Osteocyte (in vitro differentiated cells): ENCODE results near the gene MTCL1. TPM values are rescaled to one million over a fixed set of nuclear protein-coding genes. Genes with fewer than 3 reads are reported as not detected.

ENCODE experiments used
- DNase-seq: peaks from one replicate; pipeline ENCODE4 v3.0.0; 2021; ENCODE audit warnings: mixed read lengths; ENCODE audit not compliant: unreplicated experiment; ENCODE audit errors: extremely low spot score
- H3K27ac Mint-ChIP-seq: one replicate; pipeline ENCODE4 v1.8.0; 2021; ENCODE audit warnings: mild to moderate bottlenecking, mixed read lengths; ENCODE audit not compliant: unreplicated experiment
- H3K27me3 Mint-ChIP-seq: one replicate; pipeline ENCODE4 v1.8.0; 2021; ENCODE audit warnings: mixed read lengths; ENCODE audit not compliant: unreplicated experiment
- H3K36me3 Mint-ChIP-seq: one replicate; pipeline ENCODE4 v1.8.0; 2021; ENCODE audit warnings: mixed read lengths; ENCODE audit not compliant: unreplicated experiment
- H3K4me1 Mint-ChIP-seq: one replicate; pipeline ENCODE4 v1.8.0; 2021; ENCODE audit warnings: mixed read lengths; ENCODE audit not compliant: unreplicated experiment
- H3K4me3 Mint-ChIP-seq: one replicate; pipeline ENCODE4 v1.8.0; 2021; ENCODE audit warnings: mild to moderate bottlenecking, moderate library complexity, mixed read lengths; ENCODE audit not compliant: unreplicated experiment
- H3K9me3 Mint-ChIP-seq: one replicate; pipeline ENCODE4 v1.8.0; 2021; ENCODE audit warnings: mixed read lengths; ENCODE audit not compliant: unreplicated experiment
- total RNA-seq: library from RNA; stranded (reverse); gene quantifications from 2 replicates; pipeline ENCODE4 v1.2.1, GENCODE V29; 2021
- TF ChIP-seq, protein P1 (sequence below): fragments of 200-600 bp; sonication (generic); IDR thresholded peaks from 2 replicates; pipeline ENCODE4 v1.5.0; 2021; ENCODE audit warnings: antibody characterized with exemption, mild to moderate bottlenecking, moderate library complexity

The MTCL1 gene
- total RNA-seq, 1 donor from 2014 or later = 56.9 TPM

DNA sequence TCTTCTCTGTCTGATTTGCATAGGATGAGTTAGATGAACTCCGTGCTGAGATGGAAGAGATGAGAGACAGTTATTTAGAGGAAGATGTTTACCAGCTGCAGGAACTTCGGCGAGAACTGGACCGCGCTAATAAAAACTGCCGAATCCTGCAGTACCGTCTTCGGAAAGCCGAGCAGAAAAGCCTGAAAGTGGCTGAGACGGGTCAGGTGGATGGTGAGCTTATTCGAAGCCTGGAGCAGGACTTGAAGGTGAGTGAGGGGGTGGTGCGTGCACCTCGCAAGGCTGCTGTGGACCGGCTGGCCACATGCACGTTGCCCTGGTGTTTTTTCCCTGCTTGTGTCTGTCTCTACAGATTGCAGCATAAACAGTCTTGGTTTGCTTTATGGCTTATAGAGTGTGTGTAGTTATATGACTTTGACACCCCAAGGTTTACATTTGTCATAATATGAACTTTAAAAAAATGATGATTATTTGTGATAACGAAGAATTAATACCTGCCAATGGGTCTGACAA is 13.1 kb downstream of the MTCL1 start:
- Mint-ChIP-seq H3K4me3 (no peak overlapping the region), H3K27me3 (no peaks in the 10 kb centered on the region), H3K9me3 (no peaks in the 10 kb centered on the region), H3K27ac (no peak overlapping the region), H3K4me1 (peaks cover 38% of the 10 kb centered on the region), H3K36me3 (peaks cover 41% of the 10 kb centered on the region)
- DNase-seq = no peak
- TF ChIP-seq, protein P1, sequence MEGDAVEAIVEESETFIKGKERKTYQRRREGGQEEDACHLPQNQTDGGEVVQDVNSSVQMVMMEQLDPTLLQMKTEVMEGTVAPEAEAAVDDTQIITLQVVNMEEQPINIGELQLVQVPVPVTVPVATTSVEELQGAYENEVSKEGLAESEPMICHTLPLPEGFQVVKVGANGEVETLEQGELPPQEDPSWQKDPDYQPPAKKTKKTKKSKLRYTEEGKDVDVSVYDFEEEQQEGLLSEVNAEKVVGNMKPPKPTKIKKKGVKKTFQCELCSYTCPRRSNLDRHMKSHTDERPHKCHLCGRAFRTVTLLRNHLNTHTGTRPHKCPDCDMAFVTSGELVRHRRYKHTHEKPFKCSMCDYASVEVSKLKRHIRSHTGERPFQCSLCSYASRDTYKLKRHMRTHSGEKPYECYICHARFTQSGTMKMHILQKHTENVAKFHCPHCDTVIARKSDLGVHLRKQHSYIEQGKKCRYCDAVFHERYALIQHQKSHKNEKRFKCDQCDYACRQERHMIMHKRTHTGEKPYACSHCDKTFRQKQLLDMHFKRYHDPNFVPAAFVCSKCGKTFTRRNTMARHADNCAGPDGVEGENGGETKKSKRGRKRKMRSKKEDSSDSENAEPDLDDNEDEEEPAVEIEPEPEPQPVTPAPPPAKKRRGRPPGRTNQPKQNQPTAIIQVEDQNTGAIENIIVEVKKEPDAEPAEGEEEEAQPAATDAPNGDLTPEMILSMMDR = no peak

DNA sequence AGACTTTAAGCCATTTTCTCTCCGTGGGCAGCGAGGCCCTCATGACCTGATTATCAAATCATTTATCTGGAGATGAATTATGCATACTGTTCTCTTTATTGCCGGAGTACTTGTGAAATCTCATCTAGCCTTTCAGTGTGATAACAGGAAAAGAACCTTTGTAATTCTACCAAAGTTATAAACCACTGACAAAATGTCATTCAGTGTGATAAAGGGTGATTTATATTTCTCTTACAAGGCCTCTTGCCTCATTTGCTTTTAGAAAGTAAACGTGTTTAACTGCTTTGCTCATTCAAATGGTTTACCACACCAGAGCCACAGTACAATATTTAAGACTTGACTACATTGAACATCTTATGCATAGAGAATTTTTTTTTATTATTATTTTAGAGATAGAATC is 13.8 kb downstream of the MTCL1 start:
- no peak for DNase-seq
- Mint-ChIP-seq H3K9me3 (no peaks in the 10 kb centered on the region), H3K4me1 (peaks cover 34% of the 10 kb centered on the region), H3K36me3 (peaks cover 45% of the 10 kb centered on the region), H3K27ac (no peak overlapping the region), H3K27me3 (no peaks in the 10 kb centered on the region), H3K4me3 (no peak overlapping the region)
- TF ChIP-seq, protein P1 = no peak

DNA sequence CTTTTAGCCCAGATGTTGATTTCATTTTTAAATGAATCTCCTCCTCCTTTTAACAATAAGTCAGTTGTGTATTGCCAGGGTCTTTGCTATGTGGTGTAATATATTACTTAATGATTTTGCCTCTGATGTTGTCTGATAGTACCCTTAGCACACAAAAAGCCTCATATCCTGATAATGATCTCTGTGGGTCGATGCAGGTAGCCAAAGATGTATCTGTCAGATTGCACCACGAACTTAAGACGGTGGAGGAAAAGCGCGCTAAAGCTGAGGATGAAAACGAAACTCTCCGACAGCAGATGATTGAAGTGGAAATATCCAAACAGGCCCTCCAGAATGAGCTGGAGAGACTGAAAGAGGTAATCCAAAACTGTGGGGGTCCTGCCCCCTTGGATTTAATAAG is 14.8 kb downstream of the MTCL1 start:
- Mint-ChIP-seq H3K9me3 (no peaks in the 10 kb centered on the region), H3K36me3 (peaks cover 47% of the 10 kb centered on the region), H3K4me1 (peaks cover 34% of the 10 kb centered on the region), H3K4me3 (no peak overlapping the region), H3K27ac (peak overlapping the region; percentile 29), H3K27me3 (no peaks in the 10 kb centered on the region)
- DNase-seq = no peak
- TF ChIP-seq, protein P1 = no peak

DNA sequence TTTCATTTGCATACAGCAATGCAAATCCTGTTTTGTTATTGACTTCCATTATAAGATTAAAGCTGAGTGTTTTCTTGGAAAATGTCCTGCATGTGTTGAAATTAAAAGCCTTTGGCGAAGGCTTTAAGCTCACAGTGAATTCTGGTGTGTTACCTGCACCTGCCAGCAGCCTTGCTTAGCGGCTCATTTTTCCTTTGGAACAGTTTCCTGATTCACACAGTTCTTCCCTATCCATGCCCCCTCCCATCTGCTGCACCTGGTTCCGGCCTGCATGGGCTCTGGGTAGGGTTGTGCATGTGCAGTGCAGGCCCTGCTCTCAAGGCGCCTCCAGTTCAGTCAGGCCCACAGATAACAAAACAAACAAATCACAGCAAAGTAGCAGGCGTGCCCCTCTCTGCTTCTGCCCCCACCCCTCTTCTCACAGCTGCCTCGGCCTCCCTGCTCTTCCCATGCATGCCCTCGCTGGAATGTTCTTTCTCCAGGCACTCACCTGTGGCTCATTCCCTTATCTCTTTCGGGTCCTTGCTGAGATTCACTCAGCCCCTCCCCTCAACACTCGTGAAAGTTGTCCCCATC is 15.8 kb downstream of the MTCL1 start:
- Mint-ChIP-seq H3K36me3 (peaks cover 44% of the 10 kb centered on the region), H3K9me3 (no peaks in the 10 kb centered on the region), H3K4me1 (peaks cover 32% of the 10 kb centered on the region), H3K4me3 (no peak overlapping the region), H3K27me3 (no peaks in the 10 kb centered on the region), H3K27ac (no peak overlapping the region)
- TF ChIP-seq, protein P1 = no peak
- DNase-seq = no peak

DNA sequence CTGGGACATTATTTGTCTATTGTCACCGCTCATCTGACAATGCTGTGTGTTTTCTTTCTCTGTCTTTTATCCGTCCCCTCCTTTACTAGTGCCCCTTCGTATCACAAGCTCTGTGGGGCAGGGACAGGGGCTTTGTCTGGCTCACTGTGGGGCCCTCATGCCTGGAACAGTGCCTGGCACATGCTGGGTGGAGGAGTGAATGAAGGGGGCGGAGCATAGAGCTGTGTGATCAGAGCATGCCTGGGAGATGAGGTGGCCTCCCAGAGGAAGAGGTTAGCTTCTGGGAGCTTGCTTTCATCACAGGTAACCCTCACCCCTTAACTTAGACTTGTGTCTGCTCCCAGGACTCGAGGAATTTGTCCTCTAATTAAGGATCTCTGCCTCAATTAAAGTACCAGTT is 16.4 kb downstream of the MTCL1 start:
- Mint-ChIP-seq H3K27ac (peak overlapping the region; percentile 20), H3K27me3 (no peaks in the 10 kb centered on the region), H3K4me3 (no peak overlapping the region), H3K36me3 (peaks cover 43% of the 10 kb centered on the region), H3K4me1 (peaks cover 29% of the 10 kb centered on the region), H3K9me3 (no peaks in the 10 kb centered on the region)
- TF ChIP-seq, protein P1 = no peak
- no peak for DNase-seq
